Retinal pigment epithelial cell (primary cell): ENCODE data around the gene NDUFS4.
"Not testable (repeated sequence)": the region's sequence is repeated elsewhere in the genome, so short reads cannot be mapped to it uniquely, and the experiment has no call there.

Experiments
- DNase-seq: peaks from one replicate; pipeline ENCODE4 v3.0.0-alpha.2; 2010; ENCODE audit warnings: low read depth
- H3K4me3 ChIP-seq: 2 replicates; pipeline ENCODE4 v1.5.1; 2011; ENCODE audit warnings: mild to moderate bottlenecking, low read length, control low read depth, moderate library complexity
- CTCF ChIP-seq: conservative IDR thresholded peaks from 2 replicates; pipeline ENCODE4 v1.5.1; 2011; ENCODE audit warnings: low read depth, low read length, control low read depth, inconsistent platforms

NDUFS4 gene

GRCh38 chr5:53607886-53608285 lies 47.4 kb downstream of the NDUFS4 start:
- TF ChIP-seq CTCF: no peak
- DNase-seq: no peak
- H3K4me3 ChIP-seq: no peak overlapping the region

- DNase-seq: not testable (repeated sequence)
These were observed 48.5 kb downstream of the NDUFS4 start for GRCh38 chr5:53608897-53609296.

GRCh38 chr5:53613061-53613460 lies 52.6 kb downstream of the NDUFS4 start:
- DNase-seq: no peak
- no peak overlapping the region for H3K4me3 ChIP-seq
- TF ChIP-seq CTCF: no peak

More at GRCh38 chr5:53608897-53609296, 48.5 kb downstream of the NDUFS4 start:
- not testable (repeated sequence) for H3K4me3 ChIP-seq

GRCh38 chr5:53613536-53613935 lies 53.1 kb downstream of the NDUFS4 start:
- no peak for DNase-seq
- TF ChIP-seq CTCF: no peak
- H3K4me3 ChIP-seq: no peak overlapping the region

- TF ChIP-seq CTCF: no peak
- DNase-seq: no peak
- no peak overlapping the region for H3K4me3 ChIP-seq
These were observed 54.0 kb downstream of the NDUFS4 start for GRCh38 chr5:53614376-53614885.

DNA sequence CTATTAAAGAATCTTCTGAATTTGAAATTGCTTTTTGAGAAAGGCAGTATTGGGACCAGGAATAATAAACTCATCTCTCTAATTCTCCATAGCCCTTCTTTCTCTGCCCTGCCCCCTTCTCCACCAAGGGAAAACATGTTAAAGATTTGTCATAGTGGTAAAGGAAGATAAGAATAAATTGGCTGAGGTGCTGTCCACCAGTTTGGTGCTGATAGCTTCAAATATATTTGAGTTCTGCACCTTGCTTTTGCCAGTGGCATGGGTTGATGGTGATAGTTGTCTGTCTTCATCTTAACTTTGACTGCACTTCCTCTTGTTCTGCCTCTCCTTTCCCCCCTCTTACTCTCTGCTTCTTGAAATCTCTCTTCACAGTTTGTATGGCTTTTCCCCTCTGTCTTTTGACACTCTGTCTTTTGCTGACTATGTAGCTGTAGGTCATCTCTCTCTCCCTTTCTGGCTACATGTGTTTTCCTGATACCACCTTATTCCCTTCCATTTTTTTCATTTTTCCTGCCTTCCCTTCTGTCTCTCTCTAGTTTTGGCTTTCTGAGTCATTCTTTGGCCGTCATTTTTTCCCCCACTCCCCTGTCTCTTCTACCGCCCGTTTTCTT lies 56.6 kb downstream of the NDUFS4 start:
- no peak overlapping the region for H3K4me3 ChIP-seq
- DNase-seq: no peak
- TF ChIP-seq CTCF: no peak

GRCh38 chr5:53631251-53631650 lies 70.8 kb downstream of the NDUFS4 start:
- H3K4me3 ChIP-seq: no peak overlapping the region
- DNase-seq: no peak
- TF ChIP-seq CTCF: no peak
